Lung (tissue), 12 donors: ENCODE results near the gene CEBPA. TPM values are rescaled to one million over a fixed set of nuclear protein-coding genes. Genes with fewer than 3 reads are reported as not detected.
"Not testable (repeated sequence)": the region's sequence is repeated elsewhere in the genome, so short reads cannot be mapped to it uniquely, and the experiment has no call there.

Experiments used
- ATAC-seq: fragments of 200-7000 bp; cut with Tn5 transposase; one replicate; pipeline ENCODE4 v1.9.1; 2020; ENCODE audit warnings: moderate number of reproducible peaks; ENCODE audit not compliant: insufficient read depth, low FRiP score
- DNase-seq, 3 donors: peaks; one replicate each; pipeline ENCODE4 v3.0.0-alpha.2; 2013 to 2017
- H3K27ac ChIP-seq, 2 donors: one replicate each; pipeline ENCODE4 v1.5.1; 2013; ENCODE audit warnings: mild to moderate bottlenecking in 2 of 2, moderate library complexity in 2 of 2, control low read depth in 1 of 2, inconsistent platforms in 1 of 2, low read depth in 1 of 2, low read length in 1 of 2
- H3K27me3 ChIP-seq, 3 donors: one replicate each; pipeline ENCODE4 v1.5.1; 2013; ENCODE audit warnings: low read length in 2 of 3; ENCODE audit not compliant: control insufficient read depth in 3 of 3, insufficient read depth in 3 of 3
- H3K36me3 ChIP-seq, 4 donors: one replicate each; pipeline ENCODE4 v1.5.1; 2013; ENCODE audit warnings: low read length in 4 of 4, mild to moderate bottlenecking in 1 of 4, moderate library complexity in 1 of 4; ENCODE audit not compliant: control insufficient read depth in 4 of 4, insufficient read depth in 4 of 4
- H3K4me1 ChIP-seq, 5 donors: one replicate each; pipeline ENCODE4 v1.5.1; 2013; ENCODE audit warnings: low read length in 5 of 5, mild to moderate bottlenecking in 2 of 5, moderate library complexity in 1 of 5; ENCODE audit not compliant: control insufficient read depth in 5 of 5, insufficient read depth in 5 of 5
- H3K4me3 ChIP-seq: one replicate; pipeline ENCODE4 v1.5.1; 2013; ENCODE audit warnings: mild to moderate bottlenecking, control low read depth, moderate library complexity
- H3K9ac ChIP-seq, 2 donors: one replicate each; pipeline ENCODE4 v1.5.1; 2013; ENCODE audit warnings: low read length in 2 of 2, control low read depth in 1 of 2; ENCODE audit not compliant: insufficient read depth in 1 of 2
- H3K9me3 ChIP-seq, 4 donors: one replicate each; pipeline ENCODE4 v1.5.1; 2013; ENCODE audit warnings: low read length in 3 of 4, mild to moderate bottlenecking in 1 of 4, moderate library complexity in 1 of 4; ENCODE audit not compliant: control insufficient read depth in 4 of 4, insufficient read depth in 3 of 4
- WGBS, 2 donors: extraction: QIAGEN DNeasy Blood & Tissue Kit; methylation state at CpG; one replicate each; pipeline ENCODE4 v1.1.7; 2013; 5-methylcytosine and 5-hydroxymethylcytosine counted together
- polyA plus RNA-seq, 2 donors: library from polyadenylated mRNA; stranded (reverse); fragments of 200-250 nt; gene quantifications; one replicate each; pipeline ENCODE4 v1.2.1, GENCODE V29; 2013
- total RNA-seq, 2 donors: library from RNA; depleted of rRNA in 1 of 2; stranded (reverse); fragments of >200 nt in 1 of 2; gene quantifications; one replicate each; pipeline ENCODE4 v1.2.1, GENCODE V29; 2014 to 2021
- TF ChIP-seq, protein P1 (sequence below): IDR thresholded peaks from 2 replicates; pipeline ENCODE4 v1.5.1; 2012; ENCODE audit warnings: mild to moderate bottlenecking; ENCODE audit errors: control extremely low read depth, extremely low read depth
- donor health status: control.
- donor health status: control.
- donor health status: Bipolar disorder and iron deficiency.
- donor health status: healthy.
- donor health status: DM: yes; HTN: yes; CAD: no.

The CEBPA gene
- total and polyA plus RNA-seq, 4 donors: 20.4 to 93.8 (median 61.2) TPM

DNA sequence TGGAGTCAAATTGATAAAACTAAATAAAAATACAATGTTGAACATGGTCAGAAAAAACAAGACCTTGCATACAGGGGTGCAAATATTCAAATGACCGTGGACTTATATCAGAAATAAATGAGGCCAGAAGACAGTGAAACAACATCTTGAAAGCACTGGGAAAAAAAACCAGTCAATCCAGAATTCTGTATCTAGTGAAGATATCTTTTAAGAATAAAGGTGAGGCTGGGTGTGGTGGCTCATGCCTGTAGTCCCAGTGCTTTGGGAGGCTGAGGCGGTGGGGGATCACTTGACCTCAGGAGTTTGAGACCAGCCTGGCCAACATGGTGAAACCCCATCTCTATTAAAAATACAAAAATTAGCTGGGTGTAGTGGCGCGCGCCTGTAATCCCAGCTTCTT is 15.2 kb upstream of the CEBPA start:
- no peak for ATAC-seq
- Histone ChIP-seq H3K9me3 (peaks cover 0 to 3% (median 0%) of the 10 kb centered on the region in 4 donors), H3K36me3 (no peaks in the 10 kb centered on the region), H3K27me3 (peaks cover 0 to 2% (median 0%) of the 10 kb centered on the region in 3 donors), H3K4me3 (no peak overlapping the region), H3K4me1 (no peaks in the 10 kb centered on the region), H3K27ac (no peak overlapping the region), H3K9ac (no peak overlapping the region)
- DNase-seq: no peak
- 93 to 96% methylated on average over 5 of the region's 5 CpGs for WGBS, 2 donors
- TF ChIP-seq, protein P1, sequence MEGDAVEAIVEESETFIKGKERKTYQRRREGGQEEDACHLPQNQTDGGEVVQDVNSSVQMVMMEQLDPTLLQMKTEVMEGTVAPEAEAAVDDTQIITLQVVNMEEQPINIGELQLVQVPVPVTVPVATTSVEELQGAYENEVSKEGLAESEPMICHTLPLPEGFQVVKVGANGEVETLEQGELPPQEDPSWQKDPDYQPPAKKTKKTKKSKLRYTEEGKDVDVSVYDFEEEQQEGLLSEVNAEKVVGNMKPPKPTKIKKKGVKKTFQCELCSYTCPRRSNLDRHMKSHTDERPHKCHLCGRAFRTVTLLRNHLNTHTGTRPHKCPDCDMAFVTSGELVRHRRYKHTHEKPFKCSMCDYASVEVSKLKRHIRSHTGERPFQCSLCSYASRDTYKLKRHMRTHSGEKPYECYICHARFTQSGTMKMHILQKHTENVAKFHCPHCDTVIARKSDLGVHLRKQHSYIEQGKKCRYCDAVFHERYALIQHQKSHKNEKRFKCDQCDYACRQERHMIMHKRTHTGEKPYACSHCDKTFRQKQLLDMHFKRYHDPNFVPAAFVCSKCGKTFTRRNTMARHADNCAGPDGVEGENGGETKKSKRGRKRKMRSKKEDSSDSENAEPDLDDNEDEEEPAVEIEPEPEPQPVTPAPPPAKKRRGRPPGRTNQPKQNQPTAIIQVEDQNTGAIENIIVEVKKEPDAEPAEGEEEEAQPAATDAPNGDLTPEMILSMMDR: no peak

DNA sequence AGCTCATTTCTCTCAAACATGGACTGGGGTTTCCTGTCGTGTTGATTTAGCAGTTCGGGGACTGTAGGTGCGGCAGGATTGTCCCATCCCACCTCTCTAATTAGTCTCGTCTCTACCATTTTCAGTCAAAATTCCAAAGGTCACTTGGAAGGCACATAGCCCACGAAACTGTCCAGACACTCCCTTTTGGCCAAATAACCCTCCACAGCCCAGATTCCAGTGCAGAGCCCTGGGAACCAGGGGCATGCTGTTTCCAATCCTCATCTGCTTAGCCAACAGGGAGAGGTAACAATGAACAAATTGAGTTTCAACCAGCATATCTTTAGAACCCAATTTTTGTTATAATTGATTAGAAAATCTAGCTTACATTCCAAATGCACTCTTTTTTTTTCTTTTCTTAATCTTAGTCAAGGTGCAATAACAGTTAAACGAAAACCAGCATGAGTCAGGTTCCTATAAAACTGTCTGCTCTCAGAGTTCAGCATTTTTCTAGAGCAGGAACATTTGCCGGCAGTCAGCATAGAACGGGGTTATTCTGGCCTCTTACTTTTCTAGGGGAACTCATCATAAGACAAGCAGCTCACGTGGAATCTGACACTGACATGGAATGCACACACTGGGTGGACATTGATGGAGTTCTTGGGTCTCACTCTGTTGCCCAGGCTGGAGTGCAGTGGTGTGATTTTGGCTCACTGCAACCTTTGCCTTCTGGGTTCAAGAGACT is 14.4 kb upstream of the CEBPA start:
- Histone ChIP-seq H3K27me3 (peaks cover 0 to 2% (median 0%) of the 10 kb centered on the region in 3 donors), H3K9ac (no peak overlapping the region), H3K36me3 (no peaks in the 10 kb centered on the region), H3K4me1 (no peaks in the 10 kb centered on the region), H3K4me3 (no peak overlapping the region), H3K9me3 (peaks cover 0 to 3% (median 1%) of the 10 kb centered on the region in 4 donors), H3K27ac (no peak overlapping the region)
- no peak for ATAC-seq
- TF ChIP-seq, protein P1: no peak
- DNase-seq: no peak
- WGBS, 2 donors: 66 to 83% methylated on average over 9 of the region's 9 CpGs

DNA sequence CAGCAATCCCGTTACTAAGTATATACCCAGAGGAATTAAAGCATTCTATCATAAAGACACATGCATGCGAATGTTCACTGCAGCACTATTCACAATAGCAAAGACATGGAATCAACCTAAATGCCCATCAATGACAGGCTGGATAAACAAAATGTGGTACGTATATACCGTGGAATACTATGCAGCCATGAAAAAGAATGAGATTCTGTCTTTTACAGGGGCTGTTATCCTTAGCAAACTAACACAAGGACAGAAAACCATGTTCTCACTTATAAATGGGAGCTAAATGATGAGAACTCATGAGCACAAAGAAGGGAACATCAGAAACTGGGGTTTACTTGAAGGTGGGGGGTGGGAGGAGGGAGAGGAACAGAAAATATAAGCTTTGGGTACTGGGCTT is 10.5 kb upstream of the CEBPA start:
- H3K27ac ChIP-seq, H3K9me3 ChIP-seq, ATAC-seq, H3K27me3 ChIP-seq, H3K4me1 ChIP-seq, H3K36me3 ChIP-seq, H3K9ac ChIP-seq, DNase-seq, H3K4me3 ChIP-seq: not testable (repeated sequence)
- WGBS, 2 donors: 91 to 97% methylated on average over 4 of the region's 4 CpGs

DNA sequence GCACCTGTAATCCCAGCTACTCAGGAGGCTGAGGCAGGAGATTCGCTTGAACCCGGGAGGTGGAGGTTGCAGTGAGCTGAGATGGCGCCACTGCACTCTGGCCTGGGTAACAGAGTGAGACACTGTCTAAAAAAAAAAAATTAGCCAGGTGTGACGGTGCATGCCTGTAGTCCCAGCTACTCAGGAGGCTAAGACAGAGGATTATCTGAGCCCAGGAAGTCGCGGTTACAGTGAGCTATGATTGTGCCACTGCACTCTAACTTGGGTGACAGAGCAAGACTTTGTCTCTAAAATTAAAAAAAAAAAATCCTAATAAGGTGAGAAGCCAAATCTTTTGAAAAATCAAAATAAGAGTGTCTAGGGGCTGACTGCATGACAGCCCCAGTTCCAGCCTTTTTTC is 9.7 kb upstream of the CEBPA start:
- Histone ChIP-seq H3K4me3 (no peak overlapping the region), H3K9ac (no peak overlapping the region), H3K36me3 (no peaks in the 10 kb centered on the region), H3K27me3 (peaks cover 0 to 2% (median 0%) of the 10 kb centered on the region in 3 donors), H3K9me3 (peaks cover 0 to 4% (median 0%) of the 10 kb centered on the region in 4 donors), H3K4me1 (peaks cover 0 to 5% (median 0%) of the 10 kb centered on the region in 5 donors), H3K27ac (no peak overlapping the region)
- DNase-seq (no peak), ATAC-seq (no peak)
- TF ChIP-seq, protein P1: no peak
- 87 to 89% methylated on average over 6 of the region's 6 CpGs for WGBS, 2 donors
